GM23248 (cell line): ENCODE measurements around the gene USP25. TPM values are rescaled to one million over a fixed set of nuclear protein-coding genes. Genes with fewer than 3 reads are reported as not detected.

Experiments
- DNase-seq: peaks from one replicate; pipeline ENCODE4 v3.0.0-alpha.2; 2015
- H2AFZ ChIP-seq: fragments of 200-600 bp; sonication (generic); 2 replicates; pipeline ENCODE4 v1.6.1; 2016; ENCODE audit warnings: antibody characterized with exemption
- H3F3A ChIP-seq: fragments of 200-600 bp; sonication (generic); 2 replicates; pipeline ENCODE4 v1.6.1; 2016; ENCODE audit warnings: mild to moderate bottlenecking, antibody characterized with exemption, mixed run types; ENCODE audit not compliant: insufficient read depth
- H3K27ac ChIP-seq: fragments of 200-600 bp; sonication (generic); 2 replicates; pipeline ENCODE4 v1.5.1; 2016; ENCODE audit warnings: mild to moderate bottlenecking
- H3K27me3 ChIP-seq: fragments of 200-600 bp; sonication (generic); replicated peaks from 2 replicates; pipeline ENCODE4 v1.6.1; 2016; ENCODE audit warnings: mild to moderate bottlenecking; ENCODE audit not compliant: insufficient read depth
- H3K36me3 ChIP-seq: fragments of 200-600 bp; sonication (generic); 2 replicates; pipeline ENCODE4 v1.6.1; 2016; ENCODE audit warnings: low read depth, mild to moderate bottlenecking
- H3K4me1 ChIP-seq: fragments of 200-600 bp; sonication (generic); 2 replicates; pipeline ENCODE4 v1.6.1; 2016; ENCODE audit warnings: mild to moderate bottlenecking; ENCODE audit not compliant: insufficient read depth
- H3K4me2 ChIP-seq: fragments of 200-600 bp; sonication (generic); one replicate; pipeline ENCODE4 v1.6.1; 2016; ENCODE audit warnings: mild to moderate bottlenecking; ENCODE audit not compliant: unreplicated experiment
- H3K4me3 ChIP-seq: fragments of 200-600 bp; sonication (generic); 2 replicates; pipeline ENCODE4 v1.5.1; 2016; ENCODE audit warnings: mild to moderate bottlenecking
- H3K79me2 ChIP-seq: fragments of 200-600 bp; sonication (generic); 2 replicates; pipeline ENCODE4 v1.6.1; 2016; ENCODE audit warnings: mild to moderate bottlenecking; ENCODE audit not compliant: insufficient read depth
- H3K9ac ChIP-seq: fragments of 200-600 bp; sonication (generic); 2 replicates; pipeline ENCODE4 v1.6.1; 2016; ENCODE audit warnings: mild to moderate bottlenecking
- H3K9me2 ChIP-seq: fragments of 200-600 bp; sonication (generic); 2 replicates; pipeline ENCODE4 v1.6.1; 2016; ENCODE audit warnings: mixed run types, mild to moderate bottlenecking, moderate library complexity; ENCODE audit not compliant: insufficient read depth
- H3K9me3 ChIP-seq: fragments of 200-600 bp; sonication (generic); one replicate; pipeline ENCODE4 v1.6.1; 2017; ENCODE audit warnings: low read depth
- H4K20me1 ChIP-seq: fragments of 200-600 bp; sonication (generic); 2 replicates; pipeline ENCODE4 v1.6.0; 2016; ENCODE audit not compliant: insufficient read depth
- EZH2 ChIP-seq: fragments of 200-600 bp; sonication (generic); IDR thresholded peaks from 2 replicates; pipeline ENCODE4 v1.6.1; 2018; ENCODE audit warnings: antibody characterized with exemption, mild to moderate bottlenecking; ENCODE audit not compliant: insufficient read depth, poor library complexity, severe bottlenecking
- EZH2phosphoT487 ChIP-seq: fragments of 200-600 bp; sonication (generic); IDR thresholded peaks from 2 replicates; pipeline ENCODE4 v1.6.1; 2018; ENCODE audit warnings: antibody characterized with exemption, moderate library complexity, mild to moderate bottlenecking, low read depth; ENCODE audit not compliant: insufficient read depth
- WGBS, 2 experiments: methylation state at CpG; one replicate each; pipeline ENCODE4 v1.1.6; 2015 to 2017; ENCODE audit warnings: low lambda C conversion rate in 2 of 2, low coverage in 1 of 2; ENCODE audit errors: missing lambda C conversion rate in 2 of 2; 5-methylcytosine and 5-hydroxymethylcytosine counted together
- in situ Hi-C: fragments of 300-500 bp; cut with MboI; formaldehyde crosslinking; loops from 2 replicates; pipeline ENCODE4 v1.15.0; 2020
- polyA plus RNA-seq: library from polyadenylated mRNA; unstranded; fragments of >200 nt; fragmentation: Nextera tagmentation; extraction: Ambion mirVana; gene quantifications from 2 replicates; pipeline ENCODE4 v1.2.1, GENCODE V29; 2016
- total RNA-seq: library from RNA; depleted of rRNA; stranded (reverse); fragments of >200 nt; shearing (Covaris generic); gene quantifications from 2 replicates; pipeline ENCODE4 v1.2.3, GENCODE V29; 2014

USP25 gene
- total and polyA plus RNA-seq, 2 experiments from 2014 or later = 5.8 to 41.5 TPM

DNA sequence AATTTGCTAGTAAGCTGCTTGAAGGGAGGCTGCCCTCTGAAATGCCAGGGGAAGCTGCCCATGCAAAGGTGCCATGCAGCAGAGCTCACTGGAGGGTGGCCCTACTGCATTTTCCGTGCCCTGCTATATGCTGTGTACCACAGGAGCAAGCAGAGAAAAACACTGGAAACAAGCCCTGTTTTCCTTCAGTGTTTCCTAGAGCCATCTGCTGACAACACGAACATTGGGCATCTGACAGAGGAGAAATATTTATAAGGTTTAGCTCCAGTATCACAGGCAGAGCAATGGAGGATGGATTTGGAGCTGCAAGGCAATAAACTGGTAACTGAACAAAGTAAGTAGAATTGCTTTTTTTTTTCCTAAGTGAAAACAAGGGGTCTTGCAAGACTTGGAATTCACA, 198.4 kb downstream of the USP25 start:
- Histone ChIP-seq H4K20me1 (no peaks in the 10 kb centered on the region), H3K4me1 (no peaks in the 10 kb centered on the region), H3F3A (no peaks in the 10 kb centered on the region), H3K4me2 (no peak overlapping the region), H3K9ac (no peak overlapping the region), H2AFZ (no peak overlapping the region), H3K9me2 (no peaks in the 10 kb centered on the region), H3K79me2 (no peaks in the 10 kb centered on the region), H3K4me3 (no peak overlapping the region), H3K9me3 (no peaks in the 10 kb centered on the region), H3K27me3 (no peaks in the 10 kb centered on the region), H3K36me3 (no peaks in the 10 kb centered on the region), H3K27ac (no peak overlapping the region)
- no peak for TF ChIP-seq EZH2phosphoT487
- TF ChIP-seq EZH2 = no peak
- DNase-seq = no peak
- in situ Hi-C loops = no loop called here
- WGBS, 2 experiments = 40 to 43% methylated on average over 2 of the region's 2 CpGs

DNA sequence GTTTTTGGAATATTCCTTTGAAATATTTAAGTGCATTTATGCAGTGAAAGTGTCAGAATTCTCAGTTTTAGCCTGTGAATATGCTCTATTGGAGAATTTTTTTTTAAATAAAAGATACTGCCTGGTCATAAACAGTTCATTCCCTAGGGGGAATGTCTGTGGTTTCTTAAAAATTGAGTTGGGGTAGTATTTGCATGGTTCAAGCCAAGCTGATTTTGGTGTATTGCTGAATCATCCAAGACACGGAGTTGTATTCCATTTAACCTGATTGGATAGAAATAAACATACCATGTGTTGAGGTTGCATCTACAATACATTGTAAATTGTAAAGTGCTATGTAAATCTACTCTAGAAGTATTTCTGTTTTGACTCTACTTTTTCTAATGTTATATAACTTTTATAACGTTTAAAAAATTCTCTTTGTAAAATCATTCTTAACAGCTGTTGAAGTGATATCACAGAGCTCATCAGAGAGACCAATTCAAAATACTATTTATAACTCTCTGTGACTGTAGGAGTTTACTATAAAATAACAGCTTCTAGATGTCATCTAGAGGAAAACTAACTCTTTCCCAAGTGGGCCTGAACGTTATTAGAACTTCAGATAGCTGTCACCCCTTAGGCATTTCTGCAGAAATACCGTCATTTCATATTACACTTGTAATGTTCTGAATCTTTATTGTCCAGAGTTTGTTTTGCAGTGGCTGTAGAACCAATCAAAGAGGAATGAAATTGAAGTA, 199.1 kb downstream of the USP25 start:
- H2AFZ ChIP-seq = no peak overlapping the region
- in situ Hi-C loops = no loop called here
- DNase-seq = no peak
- H3K27me3 ChIP-seq = no peaks in the 10 kb centered on the region
- no peaks in the 10 kb centered on the region for H3K36me3 ChIP-seq
- no peaks in the 10 kb centered on the region for H3K9me3 ChIP-seq
- H3K4me3 ChIP-seq = no peak overlapping the region
- H3F3A ChIP-seq = no peaks in the 10 kb centered on the region
- H3K27ac ChIP-seq = no peak overlapping the region
- no peak overlapping the region for H3K4me2 ChIP-seq
- WGBS, 2 experiments = 29 to 36% methylated on average over 4 of the region's 4 CpGs
- no peaks in the 10 kb centered on the region for H3K9me2 ChIP-seq
- H3K79me2 ChIP-seq = no peaks in the 10 kb centered on the region
- no peaks in the 10 kb centered on the region for H3K4me1 ChIP-seq
- H4K20me1 ChIP-seq = no peaks in the 10 kb centered on the region
- H3K9ac ChIP-seq = no peak overlapping the region
- TF ChIP-seq EZH2 = no peak
- no peak for TF ChIP-seq EZH2phosphoT487

DNA sequence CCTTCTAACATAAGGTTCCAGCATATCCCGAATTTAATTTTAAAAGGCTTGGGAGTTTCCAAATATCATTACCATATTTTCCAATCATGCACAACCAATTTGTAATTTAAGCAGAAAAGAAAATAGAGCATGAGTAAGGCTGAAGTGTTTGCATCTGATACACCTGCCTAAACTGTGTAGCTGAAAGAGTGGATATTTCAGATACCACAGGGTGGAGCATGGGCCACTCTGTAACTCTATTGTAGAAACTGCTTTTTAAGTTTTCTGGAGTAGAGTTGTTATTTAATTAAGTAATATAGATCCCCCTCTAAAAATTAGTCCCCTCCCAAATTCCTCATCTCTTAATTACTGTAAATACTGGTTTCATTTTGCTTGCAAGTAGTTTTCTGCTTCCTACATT, 199.8 kb downstream of the USP25 start:
- Histone ChIP-seq H3K79me2 (no peaks in the 10 kb centered on the region), H3K27me3 (no peaks in the 10 kb centered on the region), H4K20me1 (no peaks in the 10 kb centered on the region), H3K36me3 (no peaks in the 10 kb centered on the region), H3K9ac (no peak overlapping the region), H3K4me2 (no peak overlapping the region), H3F3A (no peaks in the 10 kb centered on the region), H3K9me2 (no peaks in the 10 kb centered on the region), H3K9me3 (no peaks in the 10 kb centered on the region), H2AFZ (no peak overlapping the region), H3K4me1 (no peaks in the 10 kb centered on the region), H3K4me3 (no peak overlapping the region), H3K27ac (no peak overlapping the region)
- DNase-seq = no peak
- in situ Hi-C loops = no loop called here
- 37 to 44% methylated on average over 1 of the region's 1 CpG for WGBS, 2 experiments
- TF ChIP-seq EZH2 = no peak
- no peak for TF ChIP-seq EZH2phosphoT487
